Thymus (tissue), 11 donors: ENCODE measurements around the gene ARHGDIA. TPM values are rescaled to one million over a fixed set of nuclear protein-coding genes. Genes with fewer than 3 reads are reported as not detected.
A peak's percentile ranks its signal among the peaks of the same experiment; 100 is the strongest.

ENCODE experiments used
- DNase-seq, 9 donors: peaks; one replicate each; pipeline ENCODE4 v3.0.0-alpha.2; 2013; ENCODE audit warnings: low spot score in 9 of 9, low read depth in 6 of 9, missing footprints in 1 of 9
- H3K27ac ChIP-seq, 2 donors: one replicate each; pipeline ENCODE4 v1.5.1; 2013; ENCODE audit warnings: control low read depth in 1 of 2, low read depth in 1 of 2, low read length in 1 of 2, mild to moderate bottlenecking in 1 of 2, moderate library complexity in 1 of 2
- H3K27me3 ChIP-seq, 2 donors: one replicate each; pipeline ENCODE4 v1.5.1; 2013; ENCODE audit warnings: low read length in 1 of 2; ENCODE audit not compliant: control insufficient read depth in 2 of 2, insufficient read depth in 1 of 2
- H3K36me3 ChIP-seq, 2 donors: one replicate each; pipeline ENCODE4 v1.5.1; 2013; ENCODE audit warnings: low read length in 1 of 2, mild to moderate bottlenecking in 1 of 2, moderate library complexity in 1 of 2; ENCODE audit not compliant: control insufficient read depth in 2 of 2, insufficient read depth in 2 of 2
- H3K4me1 ChIP-seq, 2 donors: one replicate each; pipeline ENCODE4 v1.5.1; 2013; ENCODE audit warnings: low read length in 2 of 2; ENCODE audit not compliant: control insufficient read depth in 2 of 2, insufficient read depth in 2 of 2
- H3K4me3 ChIP-seq, 2 donors: one replicate each; pipeline ENCODE4 v1.5.1; 2013; ENCODE audit warnings: low read length in 2 of 2, control low read depth in 1 of 2, mild to moderate bottlenecking in 1 of 2
- H3K9me3 ChIP-seq, 2 donors: one replicate each; pipeline ENCODE4 v1.5.1; 2013; ENCODE audit warnings: low read length in 1 of 2, mild to moderate bottlenecking in 1 of 2; ENCODE audit not compliant: control insufficient read depth in 2 of 2, insufficient read depth in 1 of 2
- WGBS: extraction: QIAGEN DNeasy Blood & Tissue Kit; methylation state at CpG from one replicate; pipeline ENCODE4 v1.1.7; 2013; 5-methylcytosine and 5-hydroxymethylcytosine counted together
- polyA plus RNA-seq: library from polyadenylated mRNA; stranded (reverse); fragments of 200-250 nt; gene quantifications from one replicate; pipeline ENCODE4 v1.2.3, GENCODE V29; 2013
- total RNA-seq: library from RNA; stranded (reverse); fragments of 120-200 nt; gene quantifications from one replicate; pipeline ENCODE4 v1.2.4, GENCODE V29; 2013
- donor health status: healthy.

Gene ARHGDIA
- total and polyA plus RNA-seq, 2 donors, result 106 to 189 TPM

DNA sequence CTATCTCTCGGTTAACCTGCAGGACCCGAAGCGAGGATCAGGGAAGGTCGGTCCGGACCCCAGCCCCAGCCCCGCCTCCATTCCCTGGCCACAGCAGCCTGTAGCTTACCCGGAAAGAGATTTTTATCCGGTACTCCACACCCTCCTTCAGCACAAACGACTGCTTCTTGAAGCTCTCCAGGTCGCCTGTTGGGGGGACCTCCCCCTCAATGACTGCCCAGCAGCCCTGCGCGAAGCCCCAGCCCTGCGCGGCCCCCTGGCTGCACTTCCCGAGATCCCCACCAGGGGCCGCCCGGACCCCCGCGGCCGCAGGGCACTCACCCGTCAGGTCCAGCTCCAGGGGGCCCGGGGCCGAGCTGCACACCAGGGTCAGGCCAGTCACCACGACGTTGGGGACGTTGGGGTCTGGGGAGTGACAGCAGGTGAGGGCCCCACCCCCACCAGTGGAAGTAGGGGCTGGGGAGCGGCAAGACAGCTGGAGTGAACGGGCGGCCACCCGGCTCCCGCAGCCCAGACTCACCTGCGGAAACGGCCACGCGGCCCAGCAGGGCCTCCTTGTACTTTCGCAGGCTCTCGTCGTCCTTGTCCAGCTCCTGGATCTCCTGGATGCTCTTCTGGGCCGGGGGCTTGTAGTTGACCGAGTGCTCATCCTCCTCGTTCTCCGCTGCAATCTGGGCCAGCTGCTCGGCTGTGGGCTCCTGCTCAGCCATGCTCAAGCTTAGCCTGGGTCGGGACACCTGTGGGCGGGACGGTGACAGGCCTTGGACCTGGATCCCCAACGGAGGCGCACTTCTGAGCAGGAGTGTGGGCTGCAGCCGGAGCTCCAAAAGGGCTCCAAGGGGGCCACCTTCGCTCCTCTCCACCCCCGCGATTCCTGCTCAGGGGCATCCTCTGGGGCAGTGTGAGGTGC, 1.7 kb downstream of the ARHGDIA start:
- Histone ChIP-seq H3K4me1 (peaks cover 5 to 50% of the 10 kb centered on the region in 2 donors), H3K27me3 (peaks cover 0 to 2% of the 10 kb centered on the region in 2 donors), H3K4me3 (peak overlapping the region; percentile 78 to 96), H3K9me3 (no peaks in the 10 kb centered on the region), H3K36me3 (peaks cover 38 to 44% of the 10 kb centered on the region in 2 donors), H3K27ac (peak overlapping the region; percentile 90 to 91)
- peak in 2 of 9 donors; percentile 31 to 42 for DNase-seq
- WGBS, result 59% methylated on average over 52 of the region's 52 CpGs

GRCh38 chr17:81868674-81869220, 2.4 kb downstream of the ARHGDIA start:
- no peak for DNase-seq
- 92% methylated on average over 30 of the region's 30 CpGs for WGBS
- no peaks in the 10 kb centered on the region for H3K9me3 ChIP-seq
- no peak overlapping the region for H3K4me3 ChIP-seq
- H3K27ac ChIP-seq, result peak overlapping the region in 1 of 2 donors; percentile 33
- H3K36me3 ChIP-seq, result peaks cover 42 to 44% of the 10 kb centered on the region in 2 donors
- peaks cover 0 to 2% of the 10 kb centered on the region in 2 donors for H3K27me3 ChIP-seq
- peaks cover 5 to 48% of the 10 kb centered on the region in 2 donors for H3K4me1 ChIP-seq

DNA sequence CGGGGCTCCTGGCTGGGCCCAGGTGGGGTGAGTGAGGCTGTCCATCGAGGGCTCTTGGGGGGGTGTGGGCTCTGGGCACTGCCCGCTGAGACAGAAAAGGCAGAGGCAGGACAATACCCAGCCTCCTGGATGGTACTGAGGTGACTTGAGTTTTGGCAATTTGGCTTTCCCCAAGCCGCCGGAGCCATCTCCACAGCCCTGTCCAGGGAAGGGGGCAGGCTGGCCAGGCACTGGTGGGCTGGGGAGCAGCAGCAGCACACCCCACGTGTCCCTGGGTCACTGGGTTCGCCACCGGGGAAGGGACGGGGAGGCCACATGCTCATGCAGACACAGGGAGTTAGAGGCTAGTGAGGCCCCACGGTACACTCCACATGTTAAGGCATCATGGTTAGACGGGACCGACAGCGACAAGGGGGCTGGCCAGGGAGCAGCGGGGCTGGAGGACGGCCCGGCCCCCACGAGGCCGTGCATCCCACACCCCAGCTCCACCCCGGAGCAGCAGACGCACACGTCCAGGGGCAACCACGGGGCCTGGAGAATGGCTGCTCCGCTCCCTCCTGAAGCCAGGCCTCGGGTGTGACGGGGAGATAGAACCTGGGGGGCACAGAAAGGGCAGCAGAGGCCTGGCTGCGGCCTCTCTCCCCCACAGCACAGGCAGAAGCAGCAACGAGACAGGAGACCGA, 3.0 kb downstream of the ARHGDIA start:
- H3K4me1 ChIP-seq, result peaks cover 5 to 46% of the 10 kb centered on the region in 2 donors
- 94% methylated on average over 28 of the region's 28 CpGs for WGBS
- H3K27ac ChIP-seq, result peak overlapping the region in 1 of 2 donors; percentile 47
- H3K27me3 ChIP-seq, result peaks cover 0 to 2% of the 10 kb centered on the region in 2 donors
- peaks cover 44% of the 10 kb centered on the region in 2 donors for H3K36me3 ChIP-seq
- H3K4me3 ChIP-seq, result no peak overlapping the region
- H3K9me3 ChIP-seq, result no peaks in the 10 kb centered on the region
- DNase-seq, result no peak

DNA sequence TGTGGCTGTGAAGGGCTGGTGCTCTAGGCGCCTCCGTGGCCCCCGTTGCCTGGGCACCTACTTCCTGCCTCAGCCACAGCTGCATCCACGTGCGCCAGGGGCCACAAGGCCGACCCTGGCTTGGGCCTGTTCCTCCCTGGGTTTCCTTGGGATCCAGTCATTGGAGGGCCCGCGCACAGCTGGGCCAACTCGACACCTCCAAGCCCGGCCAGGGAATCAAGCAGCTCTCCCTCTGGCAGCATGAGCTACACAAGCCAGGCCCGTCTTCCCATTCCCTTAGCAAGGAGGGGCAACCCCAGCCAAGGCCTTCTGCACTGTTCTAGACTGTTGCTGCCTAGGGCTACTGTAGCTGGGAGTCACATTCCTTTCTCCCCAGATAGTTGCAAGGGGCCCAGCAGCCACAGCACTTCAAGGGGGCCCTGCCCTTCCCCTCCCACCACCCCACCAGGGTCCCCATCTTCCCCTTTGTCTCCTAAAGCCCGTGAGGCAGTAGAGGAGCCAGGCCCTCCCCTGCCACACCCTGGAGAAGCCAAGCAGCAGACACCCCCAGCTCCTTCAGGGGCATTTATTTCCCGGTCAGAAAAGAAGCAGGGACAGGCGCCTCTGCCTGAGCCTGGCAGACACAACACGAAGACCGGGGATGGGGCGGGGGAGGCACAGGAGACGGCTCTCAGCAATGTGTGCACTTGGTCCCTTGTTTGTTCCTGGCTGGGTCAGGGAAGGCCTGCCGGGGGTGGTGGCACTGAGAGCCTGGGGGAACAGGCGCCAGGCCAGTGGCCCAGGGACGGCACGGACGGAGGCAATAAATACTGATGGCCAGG, 3.8 kb downstream of the ARHGDIA start:
- DNase-seq, result no peak
- Histone ChIP-seq H3K36me3 (peaks cover 45 to 47% of the 10 kb centered on the region in 2 donors), H3K27ac (peak overlapping the region in 1 of 2 donors; percentile 47), H3K27me3 (peaks cover 0 to 2% of the 10 kb centered on the region in 2 donors), H3K9me3 (no peaks in the 10 kb centered on the region), H3K4me1 (peaks cover 5 to 40% of the 10 kb centered on the region in 2 donors), H3K4me3 (no peak overlapping the region)
- 70% methylated on average over 23 of the region's 23 CpGs for WGBS

DNA sequence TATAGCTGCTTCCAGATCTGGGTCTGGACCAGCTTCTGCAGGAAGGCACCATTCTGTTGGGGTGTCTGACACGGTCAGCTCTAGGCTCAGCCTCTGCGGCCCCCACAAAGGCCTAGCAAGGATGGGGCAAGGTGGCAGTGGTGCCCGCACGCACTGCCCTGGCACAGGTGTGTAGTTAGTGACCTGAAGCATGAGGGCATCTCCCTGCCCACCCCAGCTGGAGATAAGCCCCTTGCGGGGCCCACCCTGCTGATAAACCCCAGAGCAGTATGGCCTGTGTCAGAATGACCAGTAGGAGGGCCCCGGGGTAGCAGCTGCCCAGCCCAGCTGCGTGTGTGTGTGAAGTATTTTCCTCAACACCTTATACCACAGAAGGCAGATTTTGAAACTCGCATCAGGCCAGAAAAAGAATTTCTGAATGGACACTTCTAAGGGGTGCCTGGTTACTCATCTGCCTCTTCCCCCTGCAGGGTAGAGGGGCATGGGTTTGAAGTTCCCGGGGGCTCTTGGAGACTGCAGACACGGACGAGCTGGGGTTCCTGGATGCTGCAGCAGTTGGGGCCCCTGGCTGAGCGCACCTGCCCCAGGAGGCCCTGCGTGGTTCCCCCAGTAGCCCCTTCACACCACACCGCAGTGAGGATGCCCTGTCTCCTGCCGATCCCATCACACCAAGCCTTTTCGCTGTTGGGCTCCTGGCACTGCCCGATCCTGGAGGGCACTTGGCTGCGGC, 4.5 kb downstream of the ARHGDIA start:
- Histone ChIP-seq H3K9me3 (no peaks in the 10 kb centered on the region), H3K4me1 (peaks cover 10 to 42% of the 10 kb centered on the region in 2 donors), H3K27ac (no peak overlapping the region), H3K36me3 (peaks cover 45 to 47% of the 10 kb centered on the region in 2 donors), H3K4me3 (no peak overlapping the region), H3K27me3 (peaks cover 0 to 2% of the 10 kb centered on the region in 2 donors)
- no peak for DNase-seq
- 84% methylated on average over 18 of the region's 18 CpGs for WGBS

DNA sequence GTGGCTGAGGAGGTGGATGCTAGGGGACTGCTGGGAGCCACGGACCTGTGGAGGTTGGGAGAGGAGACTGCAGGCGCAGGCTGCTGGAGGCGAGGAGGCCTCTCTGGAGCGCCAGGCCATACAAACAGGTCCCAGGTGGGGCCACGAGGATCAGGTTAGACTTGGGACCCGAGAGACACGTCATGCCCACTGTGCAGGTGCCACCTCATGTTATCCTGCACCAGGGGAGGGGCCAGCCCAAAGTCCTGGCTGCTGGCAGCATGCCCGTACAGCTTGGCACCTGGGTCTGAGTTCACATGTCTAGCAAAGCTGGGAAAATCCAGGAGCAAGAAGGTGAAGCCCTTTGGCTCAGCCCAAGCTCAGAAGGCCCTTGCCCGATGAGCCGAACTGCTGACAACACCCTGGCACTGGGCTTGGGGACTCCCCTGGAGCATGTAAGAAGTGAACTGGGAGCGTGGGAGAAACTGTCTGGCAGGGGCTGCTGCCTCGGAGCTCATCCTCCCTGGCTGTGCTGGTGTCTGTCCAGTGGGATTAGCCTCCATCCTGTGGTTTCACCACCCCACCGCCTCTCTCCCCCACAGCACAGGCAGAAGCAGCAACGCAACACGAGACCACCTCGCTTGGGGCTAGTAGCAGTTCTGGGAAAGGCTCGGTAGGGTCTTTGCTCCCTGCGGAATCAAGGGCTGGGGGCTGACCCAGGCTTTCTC, 5.3 kb downstream of the ARHGDIA start:
- Histone ChIP-seq H3K4me3 (no peak overlapping the region), H3K9me3 (no peaks in the 10 kb centered on the region), H3K36me3 (peaks cover 45 to 47% of the 10 kb centered on the region in 2 donors), H3K4me1 (peaks cover 13 to 46% of the 10 kb centered on the region in 2 donors), H3K27ac (no peak overlapping the region), H3K27me3 (peaks cover 0 to 2% of the 10 kb centered on the region in 2 donors)
- 95% methylated on average over 18 of the region's 18 CpGs for WGBS
- no peak for DNase-seq

- peaks cover 13 to 46% of the 10 kb centered on the region in 2 donors for H3K4me1 ChIP-seq
- no peak for DNase-seq
Observed at GRCh38 chr17:81865358-81865732, 5.8 kb downstream of the ARHGDIA start.

More at GRCh38 chr17:81865358-81865732, 5.8 kb downstream of the ARHGDIA start:
- Histone ChIP-seq H3K9me3 (no peaks in the 10 kb centered on the region), H3K4me3 (no peak overlapping the region), H3K27me3 (peaks cover 0 to 2% of the 10 kb centered on the region in 2 donors), H3K27ac (no peak overlapping the region), H3K36me3 (peaks cover 45 to 47% of the 10 kb centered on the region in 2 donors)
- WGBS, result 98% methylated on average over 8 of the region's 8 CpGs
